HG02840 (cell line): ENCODE data around the gene GABRB2.
"Not testable (repeated sequence)": the region's sequence is repeated elsewhere in the genome, so short reads cannot be mapped to it uniquely, and the experiment has no call there.

Experiments used
- ATAC-seq: cut with Tn5 transposase; IDR thresholded peaks from one replicate; pipeline ENCODE4 v1.9.1; 2021; ENCODE audit warnings: mild to moderate bottlenecking, moderate library complexity, moderate number of reproducible peaks; ENCODE audit not compliant: unreplicated experiment, low FRiP score

The GABRB2 gene

DNA sequence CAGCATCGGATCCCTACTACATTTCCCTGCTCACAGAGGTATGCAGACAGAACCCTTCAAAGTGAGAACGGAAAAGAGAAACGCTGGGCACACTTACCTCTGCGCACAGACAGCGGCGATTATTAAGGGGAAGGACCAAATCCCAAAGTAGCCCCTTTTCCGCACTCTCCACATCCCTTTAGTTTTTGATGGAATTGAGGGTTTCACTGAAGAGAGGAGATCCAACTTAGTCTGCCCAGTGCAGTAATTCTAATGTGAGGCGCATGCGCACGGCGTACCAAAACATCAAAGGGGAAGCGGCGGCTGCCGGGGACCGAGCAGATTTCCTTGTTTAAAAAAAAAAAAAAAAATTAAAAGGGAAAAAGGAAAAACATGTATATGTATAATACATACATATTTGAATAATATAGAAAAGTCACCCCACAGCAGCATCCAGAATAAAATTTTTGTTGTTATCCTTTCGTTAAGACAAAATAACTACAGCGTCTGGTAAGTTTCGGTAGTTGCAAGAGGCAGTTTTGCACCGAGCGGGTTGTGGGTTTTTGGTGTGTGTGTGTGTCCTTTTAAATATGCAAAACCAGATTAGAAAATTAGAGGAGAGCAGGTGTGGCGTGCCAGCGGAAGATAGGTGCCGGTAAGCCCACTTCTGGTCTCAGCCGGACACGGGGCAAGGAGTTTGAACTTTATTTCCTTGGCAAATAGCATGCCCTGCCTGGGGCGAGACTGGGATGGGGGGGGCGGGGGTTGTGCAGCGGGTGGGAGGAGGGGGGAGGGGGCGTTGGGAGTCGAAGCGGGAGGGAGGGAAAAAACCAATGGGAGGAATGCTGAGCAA is at the start of gene GABRB2:
Gene GABRB2, minus strand, starts transcription at position 256 of the 832 bp plus-strand sequence. Its CDS starts 82 bp downstream, at position 174.
- peak; percentile 64 for ATAC-seq

DNA sequence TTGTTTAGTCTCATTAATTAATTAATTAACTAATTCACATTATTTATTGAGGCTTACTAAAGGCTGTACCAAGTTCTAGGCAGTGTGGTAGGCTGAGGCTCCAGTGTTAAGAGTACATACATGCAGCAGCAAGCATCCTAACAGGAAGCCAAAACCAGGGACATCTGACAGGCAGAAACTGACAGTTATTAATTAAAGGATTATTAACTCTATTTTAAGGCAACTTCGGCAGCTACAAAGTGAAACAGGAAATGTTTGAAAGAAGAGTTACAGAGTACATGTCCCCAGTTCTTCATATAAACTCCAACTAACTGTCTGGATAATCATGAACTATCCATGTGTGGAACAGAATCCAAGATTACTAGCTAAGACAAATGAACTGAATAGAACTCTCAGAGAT is 39.3 kb upstream of the GABRB2 start:
- no peak for ATAC-seq

DNA sequence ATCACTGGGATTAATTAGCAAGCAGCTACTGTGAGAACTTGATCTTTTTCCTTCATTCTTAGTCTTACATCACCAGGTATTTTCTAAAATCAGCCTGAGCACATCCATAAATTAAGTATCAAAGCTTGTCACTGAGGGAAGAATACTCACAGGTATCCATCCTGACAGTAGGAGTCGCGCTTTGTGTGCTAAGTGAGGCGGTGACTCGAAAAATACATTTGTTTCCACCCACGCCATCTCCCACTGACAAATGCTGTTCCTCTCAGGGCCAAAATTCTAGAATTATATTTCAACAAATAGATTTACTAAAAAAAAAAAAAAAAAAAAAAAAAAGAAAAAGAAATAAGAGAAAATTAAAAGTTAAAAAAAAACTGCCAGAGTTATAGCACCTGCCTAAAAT is 34.1 kb upstream of the GABRB2 start:
- no peak for ATAC-seq

DNA sequence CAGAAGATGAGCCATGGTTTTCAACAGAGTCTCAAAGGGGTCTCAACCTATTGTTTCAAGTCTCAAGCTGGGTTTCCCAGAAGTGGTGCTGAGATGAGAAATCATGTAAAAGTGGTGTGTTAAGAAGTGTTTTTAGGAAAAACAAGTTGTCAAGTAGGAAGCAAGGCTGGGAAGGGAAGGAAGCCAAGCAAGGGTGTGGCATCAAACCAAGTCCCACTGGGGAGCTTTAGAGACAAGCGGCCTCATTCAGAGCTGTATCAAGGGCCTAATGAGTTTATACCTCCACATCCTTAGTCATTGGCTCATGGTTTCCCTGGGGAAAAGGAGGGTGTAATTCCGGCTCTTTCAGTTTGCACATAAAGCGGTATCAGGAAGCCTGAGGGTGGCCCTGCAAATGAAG is 26.4 kb upstream of the GABRB2 start:
- ATAC-seq, result no peak

DNA sequence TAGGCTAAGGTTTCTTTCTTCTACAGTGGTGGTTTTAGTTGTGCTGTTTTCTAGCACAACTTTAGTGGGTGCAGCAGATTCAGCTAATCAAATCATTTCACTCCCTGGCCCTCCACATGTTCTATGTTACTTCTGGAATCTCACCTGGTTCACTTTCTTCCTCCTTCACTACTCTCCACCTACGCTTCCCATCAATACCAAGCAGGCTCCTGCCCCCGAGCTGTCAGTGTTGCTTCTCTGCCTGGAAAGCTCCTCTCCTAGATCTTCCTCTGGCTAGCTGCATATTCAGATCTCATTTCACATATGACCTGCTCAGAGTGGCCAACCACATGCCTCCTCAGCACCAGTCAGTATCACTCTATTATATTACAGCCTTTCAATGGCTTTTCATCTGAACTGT is 19.6 kb upstream of the GABRB2 start:
- ATAC-seq, result no peak

DNA sequence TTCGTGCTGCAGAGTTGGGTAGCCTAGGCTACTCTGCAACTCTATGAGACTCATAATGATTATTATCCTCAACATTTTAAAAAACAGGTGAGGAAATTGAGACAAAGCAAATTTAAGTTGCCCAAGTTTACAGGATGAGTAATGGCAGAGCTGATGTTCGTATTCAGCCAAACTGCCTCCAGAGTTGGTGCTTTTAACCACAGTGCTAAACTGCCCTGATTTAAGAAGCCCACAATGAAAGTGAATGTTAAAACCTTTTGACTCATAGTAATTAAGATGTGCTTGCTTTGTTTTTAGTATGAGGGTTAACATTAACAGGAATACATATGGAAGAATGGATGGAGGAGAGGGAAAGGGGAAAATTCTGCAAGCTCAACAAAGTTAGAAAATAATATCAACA is 15.9 kb upstream of the GABRB2 start:
- no peak for ATAC-seq

DNA sequence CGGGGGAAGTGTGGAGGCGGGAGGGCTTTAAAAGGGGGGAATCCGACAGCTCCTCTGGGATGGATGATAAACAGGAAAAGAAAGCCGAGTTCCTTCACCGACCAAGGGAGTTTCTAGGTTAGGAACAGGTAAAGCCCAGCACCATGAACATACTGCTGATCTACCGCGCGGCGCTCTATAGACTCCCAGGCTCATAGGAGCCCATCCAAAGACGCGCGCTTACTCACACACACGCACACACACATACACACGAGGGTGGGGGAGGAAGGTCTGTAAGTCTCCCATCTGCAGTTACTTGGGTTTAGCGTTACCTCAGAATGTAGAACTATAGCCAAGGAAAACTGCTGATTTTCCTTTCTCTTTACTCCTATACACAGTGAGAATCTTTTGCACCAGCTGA is 2.6 kb upstream of the GABRB2 start:
- no peak for ATAC-seq

DNA sequence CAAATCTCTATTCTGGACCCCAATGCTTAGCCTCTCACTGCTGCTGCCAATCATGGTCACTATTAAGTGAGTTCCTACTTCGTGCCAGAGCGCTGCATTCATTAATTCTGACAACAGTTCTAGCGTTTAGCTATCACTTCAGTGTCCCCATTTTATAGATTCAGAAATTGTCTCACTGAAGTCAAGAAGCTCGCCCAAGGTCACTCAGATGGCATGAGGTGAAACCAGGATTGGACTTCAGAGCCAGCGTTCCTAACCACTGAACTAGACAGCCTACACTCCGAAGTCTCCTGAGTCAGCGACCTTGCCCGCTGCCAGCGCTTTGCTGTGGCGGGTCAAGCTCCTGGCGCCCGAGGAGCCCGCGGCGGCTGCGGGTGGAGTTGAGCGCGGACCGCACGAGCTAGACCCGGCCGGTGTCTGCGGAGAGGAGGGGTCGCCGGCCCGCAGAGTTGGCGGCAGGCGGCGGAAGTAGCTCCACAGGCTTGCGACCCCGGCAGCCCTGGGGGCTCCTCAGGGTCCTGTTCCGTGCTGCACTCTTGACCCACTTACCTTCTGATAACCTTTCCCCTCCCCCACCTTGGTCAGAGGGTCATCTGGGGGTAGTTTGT is 2.1 kb upstream of the GABRB2 start:
- no peak for ATAC-seq

DNA sequence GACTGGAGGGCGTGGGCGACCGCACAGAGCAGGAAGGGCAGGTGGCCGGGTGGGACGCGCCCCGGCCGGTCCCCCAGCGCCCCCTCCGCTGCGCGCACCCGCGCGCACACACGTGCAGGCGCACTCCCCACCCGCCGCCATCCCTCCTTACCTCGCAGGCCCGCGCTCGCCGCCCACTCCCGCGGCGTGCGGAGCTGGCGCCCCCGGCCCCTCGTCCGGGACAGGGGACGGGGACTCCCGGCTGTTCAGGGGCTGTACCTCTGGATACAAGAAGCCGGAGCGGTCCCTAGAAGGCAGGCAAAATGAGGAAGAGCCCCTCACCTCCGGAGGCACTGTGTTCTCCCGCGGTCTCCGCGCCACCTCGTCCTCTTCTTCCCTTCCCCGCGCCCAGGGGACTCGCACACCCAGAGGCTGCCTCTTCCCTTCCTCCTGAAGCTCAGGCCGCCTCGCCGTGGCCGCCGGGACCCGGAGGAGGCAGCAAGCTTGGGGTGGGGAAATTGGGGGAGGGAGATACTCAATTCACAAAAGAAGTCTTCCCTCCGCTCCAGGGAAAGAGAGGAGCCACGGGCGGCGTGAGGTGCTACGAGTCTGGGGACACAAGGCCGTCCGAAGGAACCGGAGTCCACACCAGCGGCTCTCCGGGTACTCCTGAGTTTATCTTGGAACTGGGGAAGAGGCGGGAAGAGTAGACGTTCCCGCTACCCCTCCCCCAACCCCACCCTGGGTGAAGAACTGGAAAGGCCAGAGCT is 1.4 kb upstream of the GABRB2 start:
- no peak for ATAC-seq

DNA sequence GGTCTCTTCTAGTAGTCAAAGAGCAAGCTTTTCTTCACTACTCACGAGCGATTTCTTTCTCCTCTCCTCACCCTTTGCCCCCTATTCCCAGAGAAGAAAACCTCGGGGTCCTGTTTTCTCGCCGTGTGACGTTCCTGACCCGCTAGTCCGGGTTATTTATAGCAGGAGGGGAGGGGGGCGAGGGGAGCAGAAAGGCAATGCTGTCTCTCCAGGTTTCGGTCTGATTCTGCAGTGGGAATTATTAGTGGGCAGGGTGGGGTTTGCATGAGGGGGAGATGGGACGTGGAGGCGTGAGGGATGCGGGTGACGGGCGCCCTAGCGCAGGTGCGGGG is 847 bp upstream of the GABRB2 start:
- no peak for ATAC-seq

DNA sequence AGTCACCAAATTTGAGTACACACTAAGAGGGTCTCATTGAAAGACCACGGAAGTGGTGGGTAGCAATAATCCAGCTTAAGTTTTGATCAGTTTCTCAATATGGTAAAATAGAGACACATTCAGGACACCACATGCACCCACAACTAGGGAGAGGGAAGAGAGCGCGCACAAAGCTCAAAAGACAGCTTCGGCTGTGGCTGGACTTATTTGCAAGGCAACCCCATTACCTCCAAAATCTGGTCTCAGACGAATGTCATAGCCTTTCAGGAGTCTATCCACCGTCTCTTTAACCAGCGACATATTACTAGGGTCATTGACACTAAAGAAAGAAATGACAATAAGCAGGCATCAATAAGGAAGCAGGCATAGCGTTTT is 443 bp downstream of the GABRB2 start:
- ATAC-seq, result peak; percentile 8

DNA sequence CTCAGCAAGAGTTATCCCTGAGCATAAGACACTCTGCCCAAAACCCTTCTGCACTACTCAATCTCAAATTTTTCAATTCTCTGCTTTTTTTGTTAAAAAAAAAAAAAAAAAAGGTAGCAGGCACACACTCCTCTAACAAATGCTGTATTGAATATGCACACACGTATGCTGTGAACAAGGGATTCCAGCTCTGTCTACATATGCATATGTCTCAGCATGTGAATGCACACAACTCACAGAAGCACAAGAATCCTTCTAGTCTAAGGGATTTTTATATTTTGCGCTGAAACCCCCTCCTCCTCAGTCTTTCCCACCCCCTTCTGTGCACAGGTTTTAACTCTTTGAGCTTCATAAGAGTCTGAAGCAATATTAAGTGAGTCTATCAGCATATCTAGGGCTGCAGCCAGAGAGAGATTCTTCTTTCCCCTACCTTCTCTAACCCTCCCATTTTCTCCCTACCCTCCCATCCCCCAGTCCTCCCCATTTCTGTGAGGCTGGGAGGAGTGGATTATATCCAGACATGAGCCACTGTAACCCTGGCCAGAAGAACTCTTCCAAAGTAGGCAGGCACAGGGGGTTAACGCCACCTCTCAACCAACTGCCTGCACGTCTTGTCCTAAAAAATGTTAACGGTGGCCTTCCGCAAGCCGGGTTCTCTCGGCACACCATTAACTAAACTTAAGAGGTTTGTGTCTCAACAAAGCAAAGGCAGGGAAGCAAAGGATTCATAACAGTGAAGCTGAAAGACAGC is 1.0 kb downstream of the GABRB2 start:
- ATAC-seq, result no peak

DNA sequence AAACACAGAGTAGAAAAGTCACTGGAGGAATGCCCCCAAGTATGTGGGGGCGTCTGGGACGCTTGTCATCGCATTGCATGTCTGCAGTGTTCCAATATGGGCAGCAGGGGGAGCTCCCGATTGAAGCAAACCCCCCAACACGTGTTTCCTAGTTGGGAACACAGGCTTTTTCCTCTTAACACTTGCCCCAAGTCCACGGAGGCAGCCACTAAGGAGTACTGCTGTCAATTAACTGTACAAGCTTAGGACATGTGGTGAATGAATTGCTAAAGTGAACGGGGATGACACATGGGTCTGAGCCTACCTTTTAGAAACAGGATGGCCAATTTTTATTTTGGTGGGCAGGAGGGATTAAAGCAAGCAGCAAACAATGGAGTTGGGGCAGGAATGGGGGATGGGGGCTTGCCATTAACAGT is 2.2 kb downstream of the GABRB2 start:
- ATAC-seq, result no peak

DNA sequence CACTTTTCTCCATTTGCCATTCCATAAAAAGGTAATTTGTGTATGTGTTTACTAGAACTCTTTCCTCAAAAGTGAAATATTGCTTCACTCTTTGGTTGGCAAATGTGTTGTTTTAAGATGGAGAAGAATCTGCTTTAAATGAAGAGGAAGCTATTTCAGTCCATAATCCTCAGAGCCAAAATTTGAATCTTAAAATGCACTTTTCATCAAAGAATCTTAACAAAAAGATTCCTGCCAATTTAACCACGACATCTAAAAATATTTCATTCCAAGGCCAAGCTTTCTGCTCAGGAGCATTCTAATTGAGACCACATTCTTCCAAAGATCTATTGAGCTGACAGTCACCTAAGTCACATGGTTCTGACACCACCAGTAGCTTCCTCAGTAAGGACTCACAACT is 7.5 kb downstream of the GABRB2 start:
- ATAC-seq, result no peak

DNA sequence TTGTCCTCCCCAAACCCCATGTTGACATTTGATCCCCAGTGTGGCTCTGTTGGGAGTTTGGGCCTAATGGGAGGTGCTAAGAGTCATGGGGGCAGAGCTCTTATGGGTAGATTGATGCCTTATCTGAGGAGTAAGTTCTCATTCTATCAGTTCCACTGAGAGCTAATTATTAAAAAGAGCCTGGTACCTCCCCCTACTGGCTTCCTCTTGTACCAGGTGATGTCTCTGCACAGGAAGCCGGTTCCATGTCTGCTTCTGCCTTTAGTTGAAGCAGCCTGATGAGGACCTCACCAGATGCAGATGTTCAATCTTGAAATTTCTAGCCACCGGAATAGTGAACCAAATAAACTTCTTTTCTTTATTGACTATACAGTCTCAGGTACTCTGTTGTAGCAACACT is 10.8 kb downstream of the GABRB2 start:
- no peak for ATAC-seq

DNA sequence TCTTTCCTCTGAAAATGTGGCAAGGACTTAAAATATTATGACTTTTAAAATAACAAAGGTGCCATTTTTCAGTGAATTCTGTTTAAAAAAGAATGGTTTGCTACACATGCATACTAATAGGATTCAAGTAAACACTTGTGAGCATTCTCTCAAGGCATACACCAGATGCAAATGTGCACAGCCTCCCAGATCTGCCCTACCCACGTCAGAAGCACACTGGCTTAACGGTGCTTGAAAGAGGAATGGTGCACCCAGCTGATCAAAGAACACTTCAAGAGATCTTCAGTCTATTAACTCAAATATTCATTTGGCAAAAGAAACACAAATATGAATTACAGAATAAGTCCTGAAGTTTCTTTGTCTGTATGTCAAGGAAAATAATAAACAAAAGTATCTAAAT is 15.8 kb downstream of the GABRB2 start:
- no peak for ATAC-seq

DNA sequence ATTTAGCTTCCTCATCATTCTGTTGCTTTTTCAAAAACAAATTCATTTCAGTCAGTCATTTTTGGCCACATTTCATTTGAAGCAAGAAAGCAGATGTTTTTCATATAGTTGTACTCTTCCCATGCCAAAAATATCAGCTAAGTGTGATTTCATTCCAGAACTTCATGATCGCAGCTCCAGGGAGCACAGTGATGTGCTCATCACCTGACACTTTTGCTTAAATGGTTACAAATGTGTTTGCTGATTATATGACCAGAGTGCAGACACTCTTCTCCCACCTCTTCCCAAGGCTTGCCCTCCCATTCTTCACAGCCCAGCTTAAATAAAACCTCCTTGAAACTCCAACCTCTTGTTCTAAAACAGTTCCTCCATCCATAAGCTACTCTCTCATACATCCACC is 32.6 kb downstream of the GABRB2 start:
- no peak for ATAC-seq

DNA sequence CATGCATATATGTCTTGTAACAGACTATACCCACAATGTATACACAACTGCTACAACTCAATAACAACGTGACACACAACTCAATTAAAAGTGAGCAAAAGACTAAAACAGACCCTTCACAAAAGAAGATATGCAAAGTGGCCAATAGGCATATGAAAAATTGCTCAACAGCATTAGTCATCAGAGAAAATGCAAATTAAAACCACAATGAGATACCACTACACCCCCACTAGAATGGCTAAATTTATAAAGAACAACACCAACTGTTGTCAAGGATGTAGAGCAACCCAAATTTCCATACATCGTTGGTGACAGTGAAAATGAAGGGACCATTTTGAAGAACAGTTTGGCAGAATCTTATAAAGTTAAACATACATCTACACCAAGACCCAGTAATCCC is 38.9 kb downstream of the GABRB2 start:
- ATAC-seq, result no peak

DNA sequence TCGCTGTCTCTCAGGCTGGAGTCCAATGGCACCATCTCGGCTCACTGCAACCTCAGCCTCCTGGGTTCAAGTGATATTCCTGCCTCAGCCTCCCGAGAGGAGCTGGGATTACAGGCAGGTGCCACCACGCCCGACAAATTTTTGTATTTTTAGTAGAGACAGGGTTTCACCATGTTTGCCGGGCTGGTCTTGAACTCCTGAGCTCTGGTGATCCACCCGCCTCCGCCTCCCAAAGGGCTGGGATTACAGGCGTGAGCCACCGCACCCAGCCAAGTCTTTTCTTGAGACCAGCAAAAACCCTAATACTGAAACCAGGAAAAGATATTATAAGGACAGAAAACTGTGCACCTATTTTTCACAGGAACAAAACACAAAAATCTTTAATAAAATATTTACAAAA is 41.4 kb downstream of the GABRB2 start:
- ATAC-seq, result not testable (repeated sequence)

DNA sequence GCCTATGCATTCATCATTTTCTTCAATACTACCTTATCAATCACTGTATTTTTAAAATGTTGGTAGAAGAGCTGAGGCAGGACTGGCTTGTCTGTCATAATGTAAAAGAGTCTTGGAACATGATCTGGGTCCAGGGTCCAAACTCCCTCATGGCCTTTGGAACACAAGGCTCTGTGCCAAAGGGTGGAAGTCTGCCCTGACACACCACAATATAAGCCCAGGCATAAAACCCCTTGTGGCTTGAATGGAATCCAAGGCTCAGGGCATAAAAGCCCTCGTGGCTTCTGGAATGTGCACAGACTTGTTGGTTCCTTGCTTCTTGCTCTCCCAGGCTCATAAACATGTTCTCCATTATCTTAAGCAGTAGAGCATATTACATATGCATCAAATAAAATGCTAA is 48.0 kb downstream of the GABRB2 start:
- ATAC-seq, result no peak

DNA sequence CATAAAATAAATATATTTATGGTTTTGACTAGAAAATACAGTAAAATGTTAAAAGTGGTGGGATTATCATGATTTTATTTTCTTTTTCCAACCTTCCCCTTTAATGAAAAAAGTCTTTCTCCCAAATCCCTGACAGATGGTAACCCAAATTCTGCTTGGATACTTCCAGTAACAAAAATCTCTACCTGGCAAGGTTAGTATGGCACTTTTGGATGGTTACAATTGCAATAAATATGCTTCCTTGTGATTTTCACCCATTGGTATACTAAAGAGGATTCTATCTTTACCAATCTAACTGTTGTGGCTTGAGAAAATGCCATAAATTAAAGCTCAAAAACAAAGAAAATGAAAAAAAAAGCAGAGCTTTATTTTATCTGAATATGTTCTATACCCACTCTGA is 62.8 kb downstream of the GABRB2 start:
- ATAC-seq, result no peak
